GM12878 (cell line): Measurements from ENCODE around the gene TRIM37.

Experiments
- ATF3 ChIP-seq: IDR thresholded peaks from 2 replicates; pipeline ENCODE4 v1.6.1; 2011; ENCODE audit warnings: low read depth, mild to moderate bottlenecking, low read length, moderate library complexity, borderline replicate concordance; ENCODE audit errors: extremely low read depth
- BHLHE40 ChIP-seq, 2 experiments: fragments of 450-650 bp in 1 of 2; IDR thresholded peaks; 2 replicates each; pipeline ENCODE4 v1.6.1; 2011 to 2017; ENCODE audit warnings: low read depth in 2 of 2, borderline replicate concordance in 1 of 2, improper control_type of control experiment in 1 of 2, low read length in 1 of 2, mild to moderate bottlenecking in 1 of 2
- CEBPB ChIP-seq, 2 experiments: fragments of 150-350 bp in 1 of 2; IDR thresholded peaks; 2 replicates each; pipeline ENCODE4 v1.6.1; 2012 to 2014; ENCODE audit warnings: low read depth in 2 of 2, low read length in 2 of 2, borderline replicate concordance in 1 of 2, inconsistent platforms in 1 of 2
- EGR1 ChIP-seq, 2 experiments: IDR thresholded peaks; 1 replicate in 1 of 2; 2 replicates in 1 of 2; pipeline ENCODE4 v1.6.1; 2011 to 2012; ENCODE audit warnings: low read depth in 2 of 2, low read length in 2 of 2, borderline replicate concordance in 1 of 2, mild to moderate bottlenecking in 1 of 2, moderate library complexity in 1 of 2
- IKZF2 ChIP-seq, 2 experiments: fragments of 450-650 bp; IDR thresholded peaks; 2 replicates each; pipeline ENCODE4 v1.6.1; 2017; ENCODE audit warnings: mild to moderate bottlenecking in 2 of 2, moderate library complexity in 2 of 2
- POLR2AphosphoS5 ChIP-seq: IDR thresholded peaks from 2 replicates; pipeline ENCODE4 v1.6.1; 2011; ENCODE audit warnings: mild to moderate bottlenecking, low read length, inconsistent platforms
- STAT3 ChIP-seq: IDR thresholded peaks from 2 replicates; pipeline ENCODE4 v1.6.1; 2011; ENCODE audit warnings: low read depth, low read length, improper control_type of control experiment
- TBL1XR1 ChIP-seq: IDR thresholded peaks from 2 replicates; pipeline ENCODE4 v1.6.1; 2012; ENCODE audit warnings: low read depth, low read length, improper control_type of control experiment
- ZBED1 ChIP-seq: IDR thresholded peaks from 2 replicates; pipeline ENCODE4 v1.6.1; 2016; ENCODE audit warnings: borderline replicate concordance
- ZZZ3 ChIP-seq: IDR thresholded peaks from 2 replicates; pipeline ENCODE4 v1.6.1; 2011; ENCODE audit warnings: low read depth; ENCODE audit not compliant: control insufficient read depth, insufficient read length
- TF ChIP-seq, protein P1 (sequence below), 3 experiments: IDR thresholded peaks in 2 of 3; conservative IDR thresholded peaks in 1 of 3; 2 replicates each; pipeline ENCODE4 v1.5.1; 2011; ENCODE audit warnings: low read depth in 3 of 3, low read length in 3 of 3, mild to moderate bottlenecking in 3 of 3, control low read depth in 2 of 3, moderate library complexity in 2 of 3, inconsistent platforms in 1 of 3, mixed read lengths in 1 of 3; ENCODE audit not compliant: control insufficient read depth in 2 of 3, insufficient read depth in 1 of 3; ENCODE audit errors: extremely low read depth in 1 of 3

DNA sequence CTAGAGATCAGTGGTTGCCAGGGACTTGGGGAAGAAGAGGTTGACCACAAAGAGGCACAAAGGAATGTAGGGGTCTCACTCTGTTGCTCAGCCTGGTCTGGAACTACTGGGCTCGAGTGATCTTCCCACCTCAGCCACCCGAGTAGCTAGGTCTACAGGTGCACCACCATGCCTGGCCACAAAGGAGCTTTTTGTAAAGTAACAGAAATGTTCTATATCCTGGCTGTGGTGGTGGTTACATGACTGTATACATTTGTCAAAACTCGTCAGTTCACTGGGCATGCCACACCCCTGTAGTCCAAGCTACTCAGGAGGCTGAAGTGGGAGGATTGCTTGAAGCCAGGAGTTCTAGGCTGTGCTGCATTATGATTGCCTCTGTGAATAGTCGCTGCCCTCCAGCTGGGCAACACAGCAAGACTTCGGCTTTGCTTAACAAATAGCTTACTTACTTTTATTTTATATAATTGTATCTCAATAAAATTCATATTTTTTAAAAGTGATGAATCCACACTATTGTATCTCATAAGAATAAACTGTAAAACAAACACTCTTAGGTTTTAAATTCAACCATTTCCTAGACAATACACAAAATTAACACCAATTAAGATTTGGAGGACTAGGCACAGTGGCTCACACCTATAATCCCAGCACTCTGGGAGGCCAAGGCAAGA is 43.3 kb upstream of the TRIM37 start:
- no peak for TF ChIP-seq POLR2AphosphoS5
- TF ChIP-seq, protein P1, sequence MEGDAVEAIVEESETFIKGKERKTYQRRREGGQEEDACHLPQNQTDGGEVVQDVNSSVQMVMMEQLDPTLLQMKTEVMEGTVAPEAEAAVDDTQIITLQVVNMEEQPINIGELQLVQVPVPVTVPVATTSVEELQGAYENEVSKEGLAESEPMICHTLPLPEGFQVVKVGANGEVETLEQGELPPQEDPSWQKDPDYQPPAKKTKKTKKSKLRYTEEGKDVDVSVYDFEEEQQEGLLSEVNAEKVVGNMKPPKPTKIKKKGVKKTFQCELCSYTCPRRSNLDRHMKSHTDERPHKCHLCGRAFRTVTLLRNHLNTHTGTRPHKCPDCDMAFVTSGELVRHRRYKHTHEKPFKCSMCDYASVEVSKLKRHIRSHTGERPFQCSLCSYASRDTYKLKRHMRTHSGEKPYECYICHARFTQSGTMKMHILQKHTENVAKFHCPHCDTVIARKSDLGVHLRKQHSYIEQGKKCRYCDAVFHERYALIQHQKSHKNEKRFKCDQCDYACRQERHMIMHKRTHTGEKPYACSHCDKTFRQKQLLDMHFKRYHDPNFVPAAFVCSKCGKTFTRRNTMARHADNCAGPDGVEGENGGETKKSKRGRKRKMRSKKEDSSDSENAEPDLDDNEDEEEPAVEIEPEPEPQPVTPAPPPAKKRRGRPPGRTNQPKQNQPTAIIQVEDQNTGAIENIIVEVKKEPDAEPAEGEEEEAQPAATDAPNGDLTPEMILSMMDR (IDR thresholded peaks at IDR 0.05 in 2 of 3, conservative IDR thresholded peaks at IDR 0.05 in 1 of 3; ENCODE audit: control insufficient read depth in 2 of 3, extremely low read depth in 1 of 3, insufficient read depth in 1 of 3, low read depth in 3 of 3, low read length in 3 of 3): no peak
- TF ChIP-seq ZZZ3: no peak
- no peak for TF ChIP-seq CEBPB (IDR thresholded peaks at IDR 0.05; ENCODE audit: borderline replicate concordance in 1 of 2, low read depth in 2 of 2, low read length in 2 of 2)
- TF ChIP-seq IKZF2 (IDR thresholded peaks at IDR 0.05): no peak
- TF ChIP-seq BHLHE40 (IDR thresholded peaks at IDR 0.05; ENCODE audit: borderline replicate concordance in 1 of 2, low read depth in 2 of 2, low read length in 1 of 2): no peak
- no peak for TF ChIP-seq STAT3
- TF ChIP-seq TBL1XR1: no peak
- no peak for TF ChIP-seq EGR1 (IDR thresholded peaks at IDR 0.05; ENCODE audit: borderline replicate concordance in 1 of 2, low read depth in 2 of 2, low read length in 2 of 2)
- no peak for TF ChIP-seq ZBED1
- no peak for TF ChIP-seq ATF3
